ENCODE results near the gene EFCAB14. TPM values are rescaled to one million over a fixed set of nuclear protein-coding genes. Genes with fewer than 3 reads are reported as not detected.
A peak's percentile ranks its signal among the peaks of the same experiment; 100 is the strongest.
"Not testable (repeated sequence)": the region's sequence is repeated elsewhere in the genome, so short reads cannot be mapped to it uniquely, and the experiment has no call there.

The EFCAB14 gene
- total RNA-seq, 2 experiments from 2014 or later: 96.1 to 96.9 TPM

- DNase-seq: no peak
- POLR2A ChIA-PET: no interaction called here
- H3K4me3 Mint-ChIP-seq: no peak overlapping the region
- H3K4me1 Mint-ChIP-seq: no peaks in the 10 kb centered on the region
- H3K9me3 Mint-ChIP-seq: no peaks in the 10 kb centered on the region
- CTCF ChIA-PET: no interaction called here
- H3K27me3 Mint-ChIP-seq: peaks cover 43% of the 10 kb centered on the region
- H3K27ac Mint-ChIP-seq: no peak overlapping the region
- H3K36me3 Mint-ChIP-seq (ENCODE audit: low read depth): no peaks in the 10 kb centered on the region
These were observed 30.5 kb upstream of the EFCAB14 start for GRCh38 chr1:46749404-46749803.

- no peak for DNase-seq
- peaks cover 44% of the 10 kb centered on the region for H3K27me3 Mint-ChIP-seq
- H3K27ac Mint-ChIP-seq: no peak overlapping the region
- ChIA-PET CTCF (no interaction called here), POLR2A (no interaction called here)
- no peaks in the 10 kb centered on the region for H3K4me1 Mint-ChIP-seq
- no peaks in the 10 kb centered on the region for H3K9me3 Mint-ChIP-seq
- no peaks in the 10 kb centered on the region for H3K36me3 Mint-ChIP-seq (ENCODE audit: low read depth)
- no peak overlapping the region for H3K4me3 Mint-ChIP-seq
These were observed 28.9 kb upstream of the EFCAB14 start for GRCh38 chr1:46747683-46748288.

DNA sequence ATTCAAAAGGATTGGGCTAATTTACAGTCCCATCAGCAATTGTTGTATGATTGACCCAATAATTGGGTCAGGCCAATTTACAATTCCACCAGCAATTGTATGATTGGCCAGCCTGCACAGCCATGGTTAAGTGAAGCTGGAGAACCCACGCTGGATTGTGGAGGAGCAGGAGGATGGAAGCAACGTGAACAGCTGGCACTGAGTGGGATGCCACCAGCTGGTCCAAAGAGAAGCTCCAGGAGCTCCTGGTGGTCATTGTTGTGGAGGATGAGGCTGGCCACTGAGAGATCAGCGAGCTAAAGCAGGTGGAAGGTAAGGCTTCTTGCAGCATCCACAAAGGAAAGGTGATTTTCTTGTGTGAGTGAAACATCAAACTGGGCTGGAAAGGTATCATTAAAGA, 23.2 kb upstream of the EFCAB14 start:
- ChIA-PET POLR2A (no interaction called here), CTCF (no interaction called here)
- H3K4me1 Mint-ChIP-seq: no peaks in the 10 kb centered on the region

GRCh38 chr1:46735708-46736324, 16.9 kb upstream of the EFCAB14 start:
- Mint-ChIP-seq H3K27me3 (peaks cover 25% of the 10 kb centered on the region), H3K36me3 (ENCODE audit: low read depth) (no peaks in the 10 kb centered on the region), H3K27ac (no peak overlapping the region), H3K9me3 (peaks cover 6% of the 10 kb centered on the region), H3K4me3 (no peak overlapping the region), H3K4me1 (no peaks in the 10 kb centered on the region)
- CTCF ChIA-PET: no interaction called here
- peak; percentile 31 for DNase-seq
- POLR2A ChIA-PET: no interaction called here

More for the DNA sequence above, 23.2 kb upstream of the EFCAB14 start:
- Mint-ChIP-seq H3K9me3 (no peaks in the 10 kb centered on the region), H3K27me3 (peaks cover 40% of the 10 kb centered on the region), H3K36me3 (ENCODE audit: low read depth) (no peaks in the 10 kb centered on the region), H3K4me3 (no peak overlapping the region), H3K27ac (no peak overlapping the region)
- no peak for DNase-seq

GRCh38 chr1:46728327-46728873, 9.5 kb upstream of the EFCAB14 start:
- H3K27me3 Mint-ChIP-seq: peaks cover 57% of the 10 kb centered on the region
- H3K9me3 Mint-ChIP-seq; H3K36me3 Mint-ChIP-seq (ENCODE audit: low read depth); H3K27ac Mint-ChIP-seq; H3K4me1 Mint-ChIP-seq; CTCF ChIA-PET; POLR2A ChIA-PET; H3K4me3 Mint-ChIP-seq; DNase-seq: not testable (repeated sequence)

GRCh38 chr1:46725736-46726108, 6.8 kb upstream of the EFCAB14 start:
- no peak for DNase-seq
- POLR2A ChIA-PET: interaction anchor here (1.6 kb wide), 1 partner anchor 188 kb away, joined by 3 read pairs; no protein-coding TSS in a partner anchor
- Mint-ChIP-seq H3K27me3 (peaks cover 38% of the 10 kb centered on the region), H3K4me3 (no peak overlapping the region), H3K36me3 (ENCODE audit: low read depth) (no peaks in the 10 kb centered on the region), H3K27ac (no peak overlapping the region), H3K4me1 (peaks cover 3% of the 10 kb centered on the region), H3K9me3 (peaks cover 1% of the 10 kb centered on the region)
- CTCF ChIA-PET: interaction anchor here (0.9 to 5.4 kb wide), 16 partner anchors 10 to 279 kb away, joined by 3 to 43 read pairs (median 4); partner anchors contain the start of genes MKNK1 and MOB3C

GRCh38 chr1:46724991-46725735, 6.2 kb upstream of the EFCAB14 start:
- POLR2A ChIA-PET: interaction anchor here (1.6 kb wide), 1 partner anchor 187 kb away, joined by 3 read pairs; no protein-coding TSS in a partner anchor
- H3K9me3 Mint-ChIP-seq: no peaks in the 10 kb centered on the region
- no peaks in the 10 kb centered on the region for H3K36me3 Mint-ChIP-seq (ENCODE audit: low read depth)
- peaks cover 7% of the 10 kb centered on the region for H3K4me1 Mint-ChIP-seq
- no peak overlapping the region for H3K27ac Mint-ChIP-seq
- CTCF ChIA-PET: interaction anchor here (0.6 to 5.4 kb wide), 23 partner anchors 9 to 311 kb away, joined by 3 to 43 read pairs (median 4); partner anchors contain the start of genes MKNK1 and MOB3C
- no peak overlapping the region for H3K4me3 Mint-ChIP-seq
- peak; percentile 74 for DNase-seq
- H3K27me3 Mint-ChIP-seq: peaks cover 33% of the 10 kb centered on the region

GRCh38 chr1:46723901-46724300, 5.0 kb upstream of the EFCAB14 start:
- Mint-ChIP-seq H3K36me3 (ENCODE audit: low read depth) (no peaks in the 10 kb centered on the region), H3K4me1 (peaks cover 15% of the 10 kb centered on the region), H3K9me3 (no peaks in the 10 kb centered on the region), H3K27me3 (peaks cover 22% of the 10 kb centered on the region), H3K27ac (no peak overlapping the region), H3K4me3 (no peak overlapping the region)
- ChIA-PET POLR2A (no interaction called here), CTCF (interaction anchor here (1.1 to 5.4 kb wide), 4 partner anchors 100 to 310 kb away, joined by 3 to 43 read pairs (median 11); a partner anchor contains a TSS)
- DNase-seq: no peak

DNA sequence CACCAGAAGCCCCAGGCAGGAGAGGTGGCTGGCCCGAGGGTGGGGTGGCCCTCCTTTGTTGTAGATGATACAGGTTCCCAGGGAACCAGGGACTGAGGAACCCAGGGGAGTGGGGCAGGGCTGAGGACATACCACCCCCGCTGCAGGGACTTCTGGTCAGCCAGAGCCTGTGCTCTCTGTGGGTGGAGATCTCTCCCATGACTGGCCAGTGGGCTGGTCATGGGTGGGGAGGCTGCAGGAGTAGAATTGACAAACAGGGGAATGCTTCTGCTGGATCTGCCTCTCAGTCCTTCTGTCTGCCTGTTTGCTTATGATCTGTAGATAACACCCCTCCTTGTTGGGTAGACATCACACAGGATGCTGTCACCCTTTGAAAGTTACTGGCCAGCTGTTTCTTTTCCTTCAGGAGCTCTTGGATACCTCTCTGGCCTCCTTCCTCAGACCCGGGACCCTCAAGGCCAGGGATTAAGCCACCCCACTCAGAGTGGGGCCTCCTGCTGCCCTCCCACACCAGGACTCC, 2.8 kb upstream of the EFCAB14 start:
- Mint-ChIP-seq H3K4me1 (peaks cover 31% of the 10 kb centered on the region), H3K27ac (no peak overlapping the region), H3K9me3 (no peaks in the 10 kb centered on the region), H3K4me3 (no peak overlapping the region), H3K36me3 (ENCODE audit: low read depth) (peaks cover 16% of the 10 kb centered on the region), H3K27me3 (peaks cover 13% of the 10 kb centered on the region)
- POLR2A ChIA-PET: no interaction called here
- DNase-seq: no peak
- CTCF ChIA-PET: interaction anchor here (3.3 to 5.4 kb wide), 2 partner anchors 187 to 192 kb away, joined by 15 to 43 read pairs; a partner anchor contains a TSS

GRCh38 chr1:46721204-46721603, 2.3 kb upstream of the EFCAB14 start:
- H3K36me3 Mint-ChIP-seq (ENCODE audit: low read depth): peaks cover 22% of the 10 kb centered on the region
- no peak overlapping the region for H3K27ac Mint-ChIP-seq
- H3K4me1 Mint-ChIP-seq: peaks cover 36% of the 10 kb centered on the region
- H3K4me3 Mint-ChIP-seq: no peak overlapping the region
- DNase-seq: no peak
- CTCF ChIA-PET: interaction anchor here (3.3 kb wide), 1 partner anchor 191 kb away, joined by 15 read pairs; no protein-coding TSS in a partner anchor
- no peaks in the 10 kb centered on the region for H3K9me3 Mint-ChIP-seq
- H3K27me3 Mint-ChIP-seq: peaks cover 9% of the 10 kb centered on the region
- POLR2A ChIA-PET: interaction anchor here (1.2 kb wide), 1 partner anchor 186 kb away, joined by 3 read pairs; no protein-coding TSS in a partner anchor

- CTCF ChIA-PET: interaction anchor here (1.2 to 3.3 kb wide), 2 partner anchors 187 to 190 kb away, joined by 3 to 15 read pairs; no protein-coding TSS in a partner anchor
- not testable (repeated sequence) for H3K27me3 Mint-ChIP-seq, H3K27ac Mint-ChIP-seq, DNase-seq, H3K4me3 Mint-ChIP-seq, H3K9me3 Mint-ChIP-seq
- Mint-ChIP-seq H3K4me1 (peaks cover 41% of the 10 kb centered on the region), H3K36me3 (ENCODE audit: low read depth) (peaks cover 28% of the 10 kb centered on the region)
- POLR2A ChIA-PET: interaction anchor here (1.0 to 2.3 kb wide), 4 partner anchors 104 to 186 kb away, joined by 3 to 12 read pairs (median 3); partner anchors contain the start of genes MKNK1 and MOB3C
These were observed 1.4 kb upstream of the EFCAB14 start for GRCh38 chr1:46720319-46720718.

DNA sequence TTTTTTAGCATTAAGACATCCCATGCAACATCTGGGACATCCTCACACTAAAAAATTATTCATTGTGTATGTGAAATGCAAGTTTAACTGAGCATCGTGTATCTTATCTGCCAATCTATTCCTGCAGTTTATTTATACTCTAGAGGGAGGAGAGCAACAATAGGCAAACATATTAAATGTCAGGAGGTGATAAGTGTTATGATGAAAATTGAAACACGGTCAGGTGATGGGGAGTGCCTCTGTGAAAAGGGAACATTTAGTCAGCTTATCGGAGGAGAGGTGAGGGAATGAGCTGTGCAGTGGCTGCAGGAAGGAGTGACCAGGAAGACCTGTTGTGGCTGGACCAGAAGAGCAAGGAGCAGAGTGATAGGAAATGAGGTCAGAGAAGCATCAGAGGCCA, 775 bp upstream of the EFCAB14 start:
- H3K4me1 Mint-ChIP-seq: peaks cover 45% of the 10 kb centered on the region
- H3K4me3 Mint-ChIP-seq: peak overlapping the region; percentile 94
- POLR2A ChIA-PET: interaction anchor here (1.0 to 2.8 kb wide), 8 partner anchors 11 to 185 kb away, joined by 3 to 20 read pairs (median 4); partner anchors contain the start of genes ATPAF1, MKNK1 and MOB3C
- peaks cover 33% of the 10 kb centered on the region for H3K36me3 Mint-ChIP-seq (ENCODE audit: low read depth)
- no peaks in the 10 kb centered on the region for H3K9me3 Mint-ChIP-seq
- no peak for DNase-seq
- CTCF ChIA-PET: interaction anchor here (0.7 to 3.3 kb wide), 4 partner anchors 156 to 197 kb away, joined by 3 to 15 read pairs (median 4); no protein-coding TSS in a partner anchor
- H3K27me3 Mint-ChIP-seq: no peaks in the 10 kb centered on the region
- peak overlapping the region; percentile 81 for H3K27ac Mint-ChIP-seq
